BE2C (cell line): ENCODE results near the gene PDZRN4.

Experiments
- DNase-seq: peaks from one replicate; pipeline ENCODE4 v3.0.0-alpha.2; 2020
- H3K27me3 ChIP-seq: fragments of 250-450 bp; sonication (Bioruptor Pico); 2 replicates; pipeline ENCODE4 v1.5.1; 2020; ENCODE audit warnings: mild to moderate bottlenecking
- H3K36me3 ChIP-seq: fragments of 250-450 bp; sonication (Bioruptor Pico); 2 replicates; pipeline ENCODE4 v1.5.1; 2020; ENCODE audit warnings: mild to moderate bottlenecking
- H3K4me1 ChIP-seq: fragments of 250-450 bp; sonication (Bioruptor Pico); 2 replicates; pipeline ENCODE4 v1.5.1; 2020
- H3K4me3 ChIP-seq: 2 replicates; pipeline ENCODE4 v1.5.1; 2011; ENCODE audit warnings: low read depth, low read length
- H3K9me3 ChIP-seq: fragments of 250-450 bp; sonication (Bioruptor Pico); 2 replicates; pipeline ENCODE4 v1.5.1; 2020
- CTCF ChIP-seq: IDR thresholded peaks from 2 replicates; pipeline ENCODE4 v1.5.1; 2012; ENCODE audit warnings: mild to moderate bottlenecking, low read depth, low read length

PDZRN4 gene

GRCh38 chr12:41557344-41557743 lies 369.2 kb downstream of the PDZRN4 start:
- Histone ChIP-seq H3K36me3 (no peaks in the 10 kb centered on the region), H3K4me1 (no peaks in the 10 kb centered on the region), H3K4me3 (no peak overlapping the region), H3K27me3 (no peaks in the 10 kb centered on the region), H3K9me3 (no peaks in the 10 kb centered on the region)
- DNase-seq, result no peak
- no peak for TF ChIP-seq CTCF

GRCh38 chr12:41558671-41559070 lies 370.6 kb downstream of the PDZRN4 start:
- no peaks in the 10 kb centered on the region for H3K9me3 ChIP-seq
- no peak for TF ChIP-seq CTCF
- no peaks in the 10 kb centered on the region for H3K27me3 ChIP-seq
- no peaks in the 10 kb centered on the region for H3K4me1 ChIP-seq
- no peak overlapping the region for H3K4me3 ChIP-seq
- H3K36me3 ChIP-seq, result no peaks in the 10 kb centered on the region
- DNase-seq, result no peak

- no peaks in the 10 kb centered on the region for H3K9me3 ChIP-seq
- H3K4me1 ChIP-seq, result no peaks in the 10 kb centered on the region
- 0 out of 2 replicates have a peak overlapping the region, but pooled peaks have one; percentile 7 for H3K4me3 ChIP-seq
- no peak for TF ChIP-seq CTCF
- no peaks in the 10 kb centered on the region for H3K27me3 ChIP-seq
- H3K36me3 ChIP-seq, result no peaks in the 10 kb centered on the region
- DNase-seq, result no peak
Measured at GRCh38 chr12:41563051-41563450, 374.9 kb downstream of the PDZRN4 start.

GRCh38 chr12:41564816-41565215 lies 376.7 kb downstream of the PDZRN4 start:
- H3K4me1 ChIP-seq, result no peaks in the 10 kb centered on the region
- no peaks in the 10 kb centered on the region for H3K9me3 ChIP-seq
- no peaks in the 10 kb centered on the region for H3K27me3 ChIP-seq
- TF ChIP-seq CTCF, result no peak
- no peaks in the 10 kb centered on the region for H3K36me3 ChIP-seq
- no peak overlapping the region for H3K4me3 ChIP-seq
- no peak for DNase-seq

GRCh38 chr12:41566703-41567102 lies 378.6 kb downstream of the PDZRN4 start:
- H3K4me1 ChIP-seq, result no peaks in the 10 kb centered on the region
- H3K9me3 ChIP-seq, result no peaks in the 10 kb centered on the region
- H3K27me3 ChIP-seq, result no peaks in the 10 kb centered on the region
- DNase-seq, result no peak
- H3K4me3 ChIP-seq, result no peak overlapping the region
- TF ChIP-seq CTCF, result no peak
- no peaks in the 10 kb centered on the region for H3K36me3 ChIP-seq

- Histone ChIP-seq H3K27me3 (no peaks in the 10 kb centered on the region), H3K36me3 (no peaks in the 10 kb centered on the region), H3K9me3 (no peaks in the 10 kb centered on the region), H3K4me3 (no peak overlapping the region), H3K4me1 (no peaks in the 10 kb centered on the region)
- no peak for TF ChIP-seq CTCF
- no peak for DNase-seq
Measured at GRCh38 chr12:41573445-41573844, 385.3 kb downstream of the PDZRN4 start.
